Immature natural killer cell (primary cell): Measurements from ENCODE around the gene CLOCK. TPM values are rescaled to one million over a fixed set of nuclear protein-coding genes. Genes with fewer than 3 reads are reported as not detected.

Experiments
- DNase-seq, 3 donors: peaks; one replicate each; pipeline ENCODE4 v3.0.0; 2022; ENCODE audit warnings: mixed read lengths in 1 of 3
- H3K27ac Mint-ChIP-seq, 6 donors: one replicate each; pipeline ENCODE4 v1.8.0; 2020; ENCODE audit warnings: mixed read lengths in 6 of 6, mild to moderate bottlenecking in 5 of 6, inconsistent platforms in 4 of 6, moderate library complexity in 3 of 6
- H3K27me3 Mint-ChIP-seq, 3 donors: one replicate each; pipeline ENCODE4 v1.8.0; 2020 to 2021; ENCODE audit warnings: low read depth in 3 of 3, mild to moderate bottlenecking in 3 of 3, mixed read lengths in 3 of 3, moderate library complexity in 3 of 3, inconsistent platforms in 1 of 3
- H3K36me3 Mint-ChIP-seq, 3 donors: one replicate each; pipeline ENCODE4 v1.8.0; 2020; ENCODE audit warnings: mixed read lengths in 3 of 3, inconsistent platforms in 2 of 3, mild to moderate bottlenecking in 2 of 3
- H3K4me1 Mint-ChIP-seq, 2 donors: one replicate each; pipeline ENCODE4 v1.8.0; 2020; ENCODE audit warnings: inconsistent platforms in 2 of 2, mild to moderate bottlenecking in 2 of 2, mixed read lengths in 2 of 2, moderate library complexity in 1 of 2
- H3K4me3 Mint-ChIP-seq, 5 donors: one replicate each; pipeline ENCODE4 v1.8.0; 2020; ENCODE audit warnings: mild to moderate bottlenecking in 5 of 5, mixed read lengths in 5 of 5, inconsistent platforms in 3 of 5, moderate library complexity in 3 of 5
- H3K9me3 Mint-ChIP-seq, 6 donors: one replicate each; pipeline ENCODE4 v1.8.0; 2020; ENCODE audit warnings: mild to moderate bottlenecking in 6 of 6, mixed read lengths in 6 of 6, inconsistent platforms in 4 of 6, moderate library complexity in 3 of 6
- polyA plus RNA-seq, 3 donors: library from polyadenylated mRNA; unstranded; fragments of 300-500 nt; fragmentation: Illumina TruSeq; gene quantifications; one replicate each; pipeline ENCODE4 v1.2.3, GENCODE V29; 2021

CLOCK gene
- polyA plus RNA-seq, 3 donors from 2014 or later, result 1.1 to 7.0 (median 4.7) TPM

DNA sequence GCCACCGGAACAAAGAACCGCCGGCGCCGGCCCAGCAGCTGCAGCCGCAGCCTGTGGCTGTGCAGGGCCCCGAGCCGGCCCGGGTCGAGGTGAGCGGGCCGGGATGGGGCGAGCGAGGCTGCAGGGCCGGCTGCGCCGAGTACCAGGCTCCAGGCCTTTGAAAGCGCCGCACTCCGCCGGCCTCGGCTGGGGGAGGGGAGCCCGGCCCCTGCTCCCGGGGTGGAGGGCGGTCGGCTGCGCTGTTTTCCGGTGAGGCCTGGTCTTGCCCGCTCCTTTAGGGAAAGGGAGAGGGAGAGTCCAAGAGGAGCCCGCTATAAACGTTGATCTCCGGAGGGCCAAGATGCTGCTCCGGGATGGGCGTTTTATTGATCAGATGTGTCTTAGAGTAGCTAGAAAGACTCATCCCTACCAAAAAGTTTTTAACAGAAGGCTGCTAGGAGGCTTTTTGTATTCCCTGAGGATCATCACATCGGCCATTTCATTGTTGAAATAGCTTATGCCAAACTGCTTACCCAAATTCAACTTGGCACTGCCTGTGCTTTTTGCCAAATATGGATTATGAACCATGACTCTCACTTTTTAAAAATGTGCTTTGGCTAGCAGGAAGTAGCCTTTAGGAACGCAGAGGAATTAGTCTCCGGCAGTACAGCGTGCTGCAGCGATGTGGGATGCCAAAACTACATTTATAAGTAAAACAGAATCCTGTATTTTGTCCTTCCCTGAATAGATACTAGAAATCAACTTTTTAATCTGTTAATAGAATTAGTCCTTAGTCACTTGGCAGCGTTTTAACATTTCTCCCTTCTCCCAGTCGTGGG lies 150.2 kb downstream of the CLOCK start:
- H3K36me3 Mint-ChIP-seq, result peaks cover 0 to 7% (median 3%) of the 10 kb centered on the region in 3 donors
- H3K27me3 Mint-ChIP-seq, result peaks cover 5 to 14% (median 7%) of the 10 kb centered on the region in 3 donors
- no peaks in the 10 kb centered on the region for H3K9me3 Mint-ChIP-seq
- peak overlapping the region; percentile 91 to 98 (median 96) for H3K4me3 Mint-ChIP-seq
- H3K4me1 Mint-ChIP-seq, result peaks cover 50 to 63% of the 10 kb centered on the region in 2 donors
- peak in 2 of 3 donors; percentile 3 to 43 for DNase-seq
- H3K27ac Mint-ChIP-seq, result peak overlapping the region; percentile 74 to 98 (median 86)

GRCh38 chr4:55395529-55396307 lies 151.0 kb downstream of the CLOCK start, which contains the start of gene TMEM165:
Gene TMEM165, plus strand, starts transcription at chr4:55395957. Its CDS starts 233 bp downstream, at chr4:55396190.
- Mint-ChIP-seq H3K36me3 (peaks cover 0 to 7% (median 3%) of the 10 kb centered on the region in 3 donors), H3K4me1 (peaks cover 43 to 55% of the 10 kb centered on the region in 2 donors), H3K27me3 (peaks cover 5 to 14% (median 10%) of the 10 kb centered on the region in 3 donors), H3K27ac (peak within 1 kb of the TSS; percentile 93 to 98 (median 98)), H3K4me3 (peak within 1 kb of the TSS; percentile 91 to 98 (median 96)), H3K9me3 (no peaks in the 10 kb centered on the region)
- DNase-seq, result peak; percentile 88

GRCh38 chr4:55395218-55395528 lies 151.5 kb downstream of the CLOCK start:
- Mint-ChIP-seq H3K36me3 (peaks cover 0 to 7% (median 3%) of the 10 kb centered on the region in 3 donors), H3K9me3 (no peaks in the 10 kb centered on the region), H3K27ac (peak overlapping the region; percentile 93 to 98 (median 98)), H3K4me3 (peak overlapping the region; percentile 91 to 98 (median 96)), H3K4me1 (peaks cover 39 to 51% of the 10 kb centered on the region in 2 donors), H3K27me3 (peaks cover 5 to 14% (median 10%) of the 10 kb centered on the region in 3 donors)
- no peak for DNase-seq

- Mint-ChIP-seq H3K4me1 (peaks cover 31 to 38% of the 10 kb centered on the region in 2 donors), H3K27ac (peak overlapping the region in 3 of 6 donors; percentile 13 to 83 (median 37)), H3K9me3 (no peaks in the 10 kb centered on the region), H3K36me3 (peaks cover 0 to 3% (median 3%) of the 10 kb centered on the region in 3 donors), H3K27me3 (peaks cover 6 to 14% (median 10%) of the 10 kb centered on the region in 3 donors), H3K4me3 (peak overlapping the region in 2 of 5 donors; percentile 52 to 77)
- DNase-seq, result no peak
Observed at GRCh38 chr4:55393461-55394320, 153.0 kb downstream of the CLOCK start.

DNA sequence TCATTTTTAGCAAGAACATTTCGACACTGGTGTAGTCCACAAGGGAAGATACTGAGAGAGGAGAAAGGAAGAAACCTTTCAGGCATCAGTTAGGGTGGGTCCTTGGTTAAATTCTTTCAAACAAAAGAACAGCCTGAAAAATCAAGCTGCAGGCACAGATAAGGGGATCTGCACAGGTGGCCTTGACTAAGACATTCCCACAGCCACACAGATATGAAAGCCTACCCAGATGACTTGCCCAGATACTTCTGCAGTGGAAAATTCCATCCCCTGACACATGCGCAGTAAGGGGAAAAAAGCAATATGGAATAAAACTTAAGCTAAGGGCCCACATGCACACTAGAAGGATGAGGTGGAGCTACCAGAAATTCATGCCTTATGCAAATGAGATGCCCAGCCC lies 159.9 kb downstream of the CLOCK start:
- H3K9me3 Mint-ChIP-seq, result no peaks in the 10 kb centered on the region
- no peak overlapping the region for H3K27ac Mint-ChIP-seq
- peaks cover 3 to 4% (median 3%) of the 10 kb centered on the region in 3 donors for H3K27me3 Mint-ChIP-seq
- H3K4me1 Mint-ChIP-seq, result no peaks in the 10 kb centered on the region
- H3K36me3 Mint-ChIP-seq, result no peaks in the 10 kb centered on the region
- DNase-seq, result no peak
- H3K4me3 Mint-ChIP-seq, result no peak overlapping the region

- no peaks in the 10 kb centered on the region for H3K4me1 Mint-ChIP-seq
- H3K27ac Mint-ChIP-seq, result no peak overlapping the region
- H3K27me3 Mint-ChIP-seq, result peaks cover 3 to 4% (median 3%) of the 10 kb centered on the region in 3 donors
- H3K4me3 Mint-ChIP-seq, result no peak overlapping the region
- no peak for DNase-seq
- H3K9me3 Mint-ChIP-seq, result no peaks in the 10 kb centered on the region
- no peaks in the 10 kb centered on the region for H3K36me3 Mint-ChIP-seq
Observed at GRCh38 chr4:55386073-55386472, 160.6 kb downstream of the CLOCK start.

- Mint-ChIP-seq H3K27ac (no peak overlapping the region), H3K9me3 (no peaks in the 10 kb centered on the region), H3K36me3 (no peaks in the 10 kb centered on the region), H3K4me1 (no peaks in the 10 kb centered on the region), H3K4me3 (no peak overlapping the region), H3K27me3 (peaks cover 0 to 4% (median 3%) of the 10 kb centered on the region in 3 donors)
- no peak for DNase-seq
Observed at GRCh38 chr4:55385201-55385649, 161.5 kb downstream of the CLOCK start.

DNA sequence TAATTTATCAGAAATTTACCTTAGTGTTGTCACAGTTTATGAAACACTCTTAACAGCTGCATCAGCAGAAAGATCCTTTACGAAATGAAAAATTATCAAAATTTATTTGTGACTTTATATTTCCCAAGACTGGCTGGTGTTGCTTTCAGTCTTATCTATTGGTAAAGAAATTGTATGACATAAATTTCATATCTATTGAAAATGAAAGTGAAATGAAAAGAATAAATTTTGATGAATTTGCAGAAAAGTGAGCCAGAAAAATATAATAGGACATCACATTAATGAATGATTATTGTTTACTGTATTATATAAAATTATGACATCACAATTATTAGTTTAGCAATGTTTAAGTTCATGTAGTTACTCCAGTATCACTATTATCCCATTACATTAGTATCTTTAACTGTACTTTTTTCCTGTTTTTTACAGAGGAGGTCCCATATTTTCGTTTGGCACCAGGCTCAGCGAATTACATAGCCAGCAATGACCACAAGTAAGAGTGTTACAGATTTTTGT lies 164.2 kb downstream of the CLOCK start:
- Mint-ChIP-seq H3K9me3 (no peaks in the 10 kb centered on the region), H3K27me3 (peaks cover 0 to 3% (median 0%) of the 10 kb centered on the region in 3 donors), H3K27ac (peak overlapping the region in 1 of 6 donors; percentile 3), H3K36me3 (no peaks in the 10 kb centered on the region), H3K4me3 (no peak overlapping the region), H3K4me1 (no peaks in the 10 kb centered on the region)
- DNase-seq, result no peak

GRCh38 chr4:55381502-55381901 lies 165.2 kb downstream of the CLOCK start:
- Mint-ChIP-seq H3K27ac (no peak overlapping the region), H3K4me1 (no peaks in the 10 kb centered on the region), H3K4me3 (no peak overlapping the region)

DNA sequence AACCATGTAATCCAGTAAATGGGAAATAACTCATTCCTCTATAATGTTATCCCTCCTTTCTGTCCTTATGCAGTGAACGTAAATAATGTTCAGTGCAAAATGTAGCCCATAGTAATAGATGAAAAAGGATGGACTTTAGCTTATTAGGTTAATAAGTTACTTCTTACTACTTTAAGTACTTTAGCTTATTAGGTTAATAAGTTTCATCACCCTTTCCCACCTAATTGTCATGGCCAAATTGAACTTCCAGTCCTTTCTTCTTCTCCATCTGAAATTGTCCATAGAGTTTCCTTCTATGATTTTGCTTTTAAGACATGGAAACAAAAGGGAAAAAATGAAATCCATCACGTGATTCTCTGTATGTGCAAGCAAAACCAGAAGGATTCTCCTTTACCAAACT lies 166.1 kb downstream of the CLOCK start:
- no peak for DNase-seq
- H3K4me1 Mint-ChIP-seq, result no peaks in the 10 kb centered on the region
- H3K36me3 Mint-ChIP-seq, result no peaks in the 10 kb centered on the region
- H3K9me3 Mint-ChIP-seq, result no peaks in the 10 kb centered on the region
- no peak overlapping the region for H3K4me3 Mint-ChIP-seq
- H3K27me3 Mint-ChIP-seq, result no peaks in the 10 kb centered on the region
- no peak overlapping the region for H3K27ac Mint-ChIP-seq

More at GRCh38 chr4:55381502-55381901, 165.2 kb downstream of the CLOCK start:
- Mint-ChIP-seq H3K9me3 (no peaks in the 10 kb centered on the region), H3K36me3 (no peaks in the 10 kb centered on the region), H3K27me3 (no peaks in the 10 kb centered on the region)
- DNase-seq, result no peak

DNA sequence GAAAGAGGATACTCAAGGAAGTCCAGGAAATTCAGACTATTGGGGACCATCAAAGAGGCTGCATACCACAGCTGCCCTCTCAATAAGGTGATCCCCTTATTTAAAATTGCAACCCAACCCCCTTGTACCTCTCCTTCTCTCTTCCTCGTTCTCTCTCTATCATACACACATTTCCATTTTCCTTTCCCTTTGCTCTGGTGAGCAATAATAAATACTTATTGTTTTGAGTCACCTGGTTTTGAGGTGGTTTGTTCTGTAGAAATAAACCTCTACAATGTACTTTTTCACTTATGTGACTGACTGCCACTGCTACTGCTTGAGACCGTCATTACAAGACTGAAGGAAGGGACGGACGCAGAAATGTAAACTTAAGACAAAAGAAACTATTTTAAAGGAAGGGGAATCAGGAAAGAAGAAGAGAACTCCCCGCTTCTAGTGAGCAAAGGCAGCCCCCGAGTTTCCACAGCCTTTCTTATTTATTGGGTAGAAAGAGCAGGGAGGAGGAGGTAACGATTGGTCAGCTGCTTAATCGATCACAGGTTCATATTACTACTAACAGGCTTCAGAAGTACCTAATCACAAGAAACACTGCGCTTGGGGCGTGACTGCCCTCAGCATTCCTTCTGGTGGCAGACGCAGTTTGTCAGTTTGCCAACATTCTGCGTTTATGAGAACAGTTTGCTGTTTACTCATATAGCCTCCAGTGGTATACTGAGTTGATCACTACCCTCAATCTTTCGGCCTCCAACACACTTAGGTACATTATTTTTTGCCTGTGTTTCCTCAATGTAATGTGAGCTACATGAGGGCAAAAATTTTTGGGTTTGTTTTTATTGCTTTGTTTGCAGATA lies 167.9 kb downstream of the CLOCK start:
- no peak overlapping the region for H3K4me3 Mint-ChIP-seq
- no peaks in the 10 kb centered on the region for H3K9me3 Mint-ChIP-seq

More for the DNA sequence above, 167.9 kb downstream of the CLOCK start:
- Mint-ChIP-seq H3K4me1 (no peaks in the 10 kb centered on the region), H3K27ac (no peak overlapping the region), H3K27me3 (no peaks in the 10 kb centered on the region), H3K36me3 (no peaks in the 10 kb centered on the region)
- DNase-seq, result no peak
